ENCODE results near the gene ERF. TPM values are rescaled to one million over a fixed set of nuclear protein-coding genes. Genes with fewer than 3 reads are reported as not detected.
A peak's percentile ranks its signal among the peaks of the same experiment; 100 is the strongest.

ERF gene
- polyA plus RNA-seq, 6 donors from 2014 or later, result 0.68 to 8.2 (median 3.8) TPM

- peaks cover 33 to 54% (median 33%) of the 10 kb centered on the region in 3 donors for H3K4me1 Mint-ChIP-seq
- H3K36me3 Mint-ChIP-seq, result no peaks in the 10 kb centered on the region
- H3K9me3 Mint-ChIP-seq, result no peaks in the 10 kb centered on the region
- no peak for ATAC-seq (ENCODE audit: low read depth in 2 of 2)
- no peaks in the 10 kb centered on the region for H3K27me3 Mint-ChIP-seq
- no peak for DNase-seq
- peak overlapping the region in 3 of 8 donors; percentile 32 to 69 (median 67) for H3K4me3 Mint-ChIP-seq
- H3K27ac Mint-ChIP-seq, result peak overlapping the region in 2 of 6 donors; percentile 61 to 78
Observed at GRCh38 chr19:42276284-42276683, 21.4 kb upstream of the ERF start.

DNA sequence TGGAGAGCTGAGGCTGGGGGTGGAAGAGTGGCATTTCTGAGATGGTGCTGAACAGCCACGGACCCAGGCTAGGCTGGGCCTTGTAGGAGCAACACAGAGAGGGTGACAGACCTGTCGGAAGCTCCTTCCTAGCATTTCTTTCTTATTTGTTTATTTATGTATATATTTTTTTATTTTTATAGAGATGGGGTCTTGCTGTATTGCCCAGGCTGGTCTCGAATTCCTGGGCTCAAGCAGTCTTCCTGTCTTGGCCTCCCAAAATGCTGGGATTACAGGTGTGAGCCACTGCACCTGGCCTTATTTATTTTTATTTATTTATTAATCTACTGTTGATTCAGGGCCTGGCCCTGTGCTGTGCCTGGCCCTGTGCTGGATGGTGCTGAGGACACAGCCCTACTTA lies 20.6 kb upstream of the ERF start:
- no peak for DNase-seq
- Mint-ChIP-seq H3K36me3 (no peaks in the 10 kb centered on the region), H3K4me3 (peak overlapping the region in 1 of 8 donors; percentile 69), H3K27ac (no peak overlapping the region), H3K27me3 (no peaks in the 10 kb centered on the region), H3K9me3 (no peaks in the 10 kb centered on the region), H3K4me1 (peaks cover 38 to 53% (median 39%) of the 10 kb centered on the region in 3 donors)
- no peak for ATAC-seq (ENCODE audit: low read depth in 2 of 2)

DNA sequence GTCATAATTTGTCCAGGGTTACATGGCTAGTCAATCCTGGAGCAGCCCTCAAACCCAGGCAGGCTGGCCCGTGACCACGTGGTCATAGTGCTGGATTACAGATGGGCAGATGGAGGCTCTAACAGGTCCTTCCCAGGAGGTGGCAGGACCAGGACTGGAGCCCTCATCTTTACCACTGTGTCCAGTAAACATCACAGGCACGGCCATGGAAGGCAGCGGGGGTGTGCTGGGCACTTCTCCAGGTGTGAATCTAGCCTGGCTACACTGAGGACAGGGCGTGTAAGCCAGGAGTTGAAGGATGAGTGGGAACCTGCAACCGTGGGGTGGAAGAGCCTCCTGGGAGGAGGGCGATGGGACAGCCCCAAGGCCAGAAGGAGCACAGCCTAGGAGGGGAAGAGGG lies 20.2 kb upstream of the ERF start:
- DNase-seq (no peak), ATAC-seq (ENCODE audit: low read depth in 2 of 2) (no peak)
- no peaks in the 10 kb centered on the region for H3K36me3 Mint-ChIP-seq
- H3K27ac Mint-ChIP-seq, result peak overlapping the region in 1 of 6 donors; percentile 3
- peaks cover 42 to 53% (median 43%) of the 10 kb centered on the region in 3 donors for H3K4me1 Mint-ChIP-seq
- no peaks in the 10 kb centered on the region for H3K9me3 Mint-ChIP-seq
- H3K4me3 Mint-ChIP-seq, result peak overlapping the region in 4 of 8 donors; percentile 19 to 71 (median 44)
- H3K27me3 Mint-ChIP-seq, result no peaks in the 10 kb centered on the region

GRCh38 chr19:42274065-42274682 lies 19.2 kb upstream of the ERF start:
- H3K4me1 Mint-ChIP-seq, result peaks cover 37 to 46% (median 44%) of the 10 kb centered on the region in 3 donors
- no peaks in the 10 kb centered on the region for H3K36me3 Mint-ChIP-seq
- ATAC-seq (ENCODE audit: low read depth in 2 of 2) (no peak), DNase-seq (no peak)
- no peak overlapping the region for H3K27ac Mint-ChIP-seq
- H3K27me3 Mint-ChIP-seq, result no peaks in the 10 kb centered on the region
- no peak overlapping the region for H3K4me3 Mint-ChIP-seq
- H3K9me3 Mint-ChIP-seq, result no peaks in the 10 kb centered on the region

GRCh38 chr19:42273407-42274064 lies 18.6 kb upstream of the ERF start:
- peak overlapping the region in 2 of 6 donors; percentile 51 to 64 for H3K27ac Mint-ChIP-seq
- no peak overlapping the region for H3K4me3 Mint-ChIP-seq
- peaks cover 30 to 40% (median 37%) of the 10 kb centered on the region in 3 donors for H3K4me1 Mint-ChIP-seq
- no peak for DNase-seq
- no peak for ATAC-seq (ENCODE audit: low read depth in 2 of 2)
- no peaks in the 10 kb centered on the region for H3K27me3 Mint-ChIP-seq
- H3K9me3 Mint-ChIP-seq, result no peaks in the 10 kb centered on the region
- H3K36me3 Mint-ChIP-seq, result no peaks in the 10 kb centered on the region

DNA sequence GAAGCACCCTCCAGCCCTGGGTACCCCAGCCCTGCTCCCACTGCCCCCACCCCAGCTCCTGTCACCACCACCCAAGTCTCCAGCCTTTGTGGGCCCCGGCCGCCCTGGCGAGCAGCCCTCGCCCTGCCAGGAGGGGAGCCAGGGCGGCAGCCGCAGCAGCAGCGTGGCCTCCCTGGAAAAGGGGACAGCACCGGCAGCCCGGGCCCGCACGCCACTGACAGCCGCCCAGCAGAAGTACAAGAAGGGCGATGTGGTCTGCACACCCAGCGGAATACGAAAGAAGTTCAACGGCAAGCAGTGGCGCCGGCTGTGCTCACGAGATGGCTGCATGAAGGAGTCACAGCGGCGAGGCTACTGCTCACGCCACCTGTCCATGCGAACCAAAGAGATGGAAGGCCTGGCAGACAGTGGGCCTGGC lies 18.1 kb upstream of the ERF start:
- no peak for DNase-seq
- no peaks in the 10 kb centered on the region for H3K36me3 Mint-ChIP-seq

DNA sequence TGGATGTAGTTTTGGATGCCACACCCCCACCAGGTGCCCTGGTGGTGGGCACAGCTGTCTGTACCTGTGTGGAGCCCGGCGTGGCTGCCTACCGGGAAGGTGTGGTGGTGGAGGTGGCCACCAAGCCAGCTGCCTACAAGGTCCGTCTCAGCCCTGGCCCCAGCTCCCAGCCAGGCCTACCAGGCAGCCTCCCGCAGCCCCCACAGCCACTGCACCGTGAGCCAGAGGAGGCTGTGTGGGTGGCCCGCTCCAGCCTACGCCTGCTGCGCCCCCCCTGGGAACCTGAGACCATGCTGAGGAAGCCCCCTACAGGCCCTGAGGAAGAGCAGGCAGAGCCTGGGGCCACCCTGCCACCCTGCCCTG lies 17.6 kb upstream of the ERF start:
- no peaks in the 10 kb centered on the region for H3K9me3 Mint-ChIP-seq
- ATAC-seq (ENCODE audit: low read depth in 2 of 2), result no peak
- H3K4me1 Mint-ChIP-seq, result peaks cover 25 to 32% (median 30%) of the 10 kb centered on the region in 3 donors
- H3K36me3 Mint-ChIP-seq, result no peaks in the 10 kb centered on the region
- H3K27me3 Mint-ChIP-seq, result no peaks in the 10 kb centered on the region
- peak overlapping the region in 1 of 6 donors; percentile 47 for H3K27ac Mint-ChIP-seq
- DNase-seq, result no peak
- H3K4me3 Mint-ChIP-seq, result no peak overlapping the region

More for the DNA sequence above, 18.1 kb upstream of the ERF start:
- H3K27me3 Mint-ChIP-seq, result no peaks in the 10 kb centered on the region
- no peak overlapping the region for H3K27ac Mint-ChIP-seq
- H3K9me3 Mint-ChIP-seq, result no peaks in the 10 kb centered on the region
- peaks cover 25 to 34% (median 32%) of the 10 kb centered on the region in 3 donors for H3K4me1 Mint-ChIP-seq
- no peak for ATAC-seq (ENCODE audit: low read depth in 2 of 2)
- H3K4me3 Mint-ChIP-seq, result no peak overlapping the region

- Mint-ChIP-seq H3K27ac (peak overlapping the region in 1 of 6 donors; percentile 32), H3K27me3 (no peaks in the 10 kb centered on the region), H3K4me3 (peak overlapping the region in 1 of 8 donors; percentile 82), H3K9me3 (no peaks in the 10 kb centered on the region), H3K4me1 (peaks cover 25 to 32% (median 27%) of the 10 kb centered on the region in 3 donors), H3K36me3 (no peaks in the 10 kb centered on the region)
- ATAC-seq (ENCODE audit: low read depth in 2 of 2) (no peak), DNase-seq (no peak)
Observed at GRCh38 chr19:42271861-42272534, 17.1 kb upstream of the ERF start.

- H3K4me1 Mint-ChIP-seq, result peaks cover 22 to 28% (median 23%) of the 10 kb centered on the region in 3 donors
- H3K27ac Mint-ChIP-seq, result peak overlapping the region in 4 of 6 donors; percentile 36 to 97 (median 82)
- no peaks in the 10 kb centered on the region for H3K27me3 Mint-ChIP-seq
- H3K9me3 Mint-ChIP-seq, result no peaks in the 10 kb centered on the region
- H3K4me3 Mint-ChIP-seq, result peak overlapping the region in 5 of 8 donors; percentile 49 to 95 (median 66)
- DNase-seq (no peak), ATAC-seq (ENCODE audit: low read depth in 2 of 2) (no peak)
- no peaks in the 10 kb centered on the region for H3K36me3 Mint-ChIP-seq
Observed at GRCh38 chr19:42271045-42271419, 16.1 kb upstream of the ERF start.

DNA sequence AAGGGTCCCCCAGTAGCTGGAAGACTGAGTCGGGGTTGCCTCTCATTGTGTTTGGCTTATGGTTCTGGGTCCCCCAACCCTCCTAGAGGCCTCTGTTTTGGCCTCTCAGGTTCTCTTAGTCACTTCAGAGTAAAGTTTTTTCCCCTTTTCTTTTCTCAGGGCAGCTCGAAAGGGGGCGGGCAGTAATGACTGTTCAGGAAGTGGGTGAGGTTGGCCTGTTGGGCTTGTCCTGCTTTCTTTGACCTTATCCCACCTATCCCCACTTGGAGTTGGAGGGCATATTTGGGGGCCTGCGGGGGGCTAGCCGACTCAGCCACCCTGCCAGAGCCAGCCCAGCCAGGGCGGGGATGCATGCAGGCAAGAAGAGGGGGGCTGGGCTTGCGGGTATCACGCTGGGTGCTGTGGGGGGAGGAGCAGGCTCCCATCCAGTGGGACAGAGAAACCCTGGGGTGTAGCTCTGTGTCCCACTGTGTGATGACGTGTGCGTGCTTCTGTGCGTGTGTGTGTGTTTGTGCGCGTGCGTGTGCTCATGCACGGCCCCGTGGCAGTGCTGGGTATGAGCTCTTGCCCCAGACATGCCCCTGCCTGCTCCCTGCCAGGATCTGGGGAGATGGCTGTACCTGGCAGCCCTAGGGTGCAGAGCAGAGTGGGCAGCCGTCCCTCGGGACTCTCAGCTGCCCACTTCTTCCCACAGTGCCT lies 15.6 kb upstream of the ERF start:
- peak; percentile 1 to 2 for ATAC-seq (ENCODE audit: low read depth in 2 of 2)
- Mint-ChIP-seq H3K27ac (peak overlapping the region in 5 of 6 donors; percentile 88 to 98 (median 97)), H3K4me1 (peaks cover 18 to 24% (median 20%) of the 10 kb centered on the region in 3 donors), H3K27me3 (no peaks in the 10 kb centered on the region), H3K9me3 (no peaks in the 10 kb centered on the region), H3K36me3 (no peaks in the 10 kb centered on the region), H3K4me3 (peak overlapping the region in 4 of 8 donors; percentile 90 to 95 (median 92))
- DNase-seq, result peak; percentile 51

DNA sequence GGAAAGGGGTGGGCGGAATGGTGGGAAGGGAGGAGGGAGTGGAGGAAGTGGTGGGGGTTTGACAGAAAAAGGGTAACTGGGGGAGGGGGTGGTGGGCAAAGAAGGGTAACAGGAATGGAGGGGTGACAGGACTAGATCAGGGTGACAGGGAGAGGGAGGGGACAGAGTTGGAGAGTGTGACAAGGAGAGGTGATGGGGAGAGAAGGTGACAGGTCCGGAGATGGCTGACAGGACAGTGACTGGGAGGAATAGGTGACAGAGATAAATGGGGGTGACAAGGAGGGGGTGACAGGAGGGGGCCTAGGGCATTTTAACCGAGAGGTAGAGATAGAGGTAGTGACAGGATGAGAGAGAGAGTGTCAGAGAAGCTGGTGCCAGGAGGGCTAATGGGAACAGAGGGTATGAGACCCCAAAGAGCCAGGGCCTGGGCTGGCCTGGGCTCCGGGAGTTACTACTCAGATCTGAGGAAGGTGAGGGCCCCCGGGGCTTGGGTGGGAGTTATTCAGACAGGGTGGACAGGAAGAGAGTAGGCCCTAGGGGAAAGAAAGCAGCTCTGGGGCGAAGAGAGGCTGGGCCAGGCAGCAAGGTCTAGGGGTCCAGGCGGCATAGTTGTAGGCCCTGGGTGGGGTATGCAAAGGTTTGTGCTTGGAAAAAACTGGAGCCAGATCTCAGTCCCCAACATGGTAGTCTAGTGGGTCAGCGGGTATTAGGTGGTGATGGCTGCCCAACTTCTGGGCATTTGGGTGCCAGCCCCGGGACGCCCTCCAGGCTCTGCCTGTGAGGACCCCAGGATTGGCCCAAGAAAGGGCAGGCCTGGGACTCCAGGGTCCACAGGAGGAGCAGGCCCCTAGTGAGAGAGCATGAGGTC lies 14.8 kb upstream of the ERF start:
- Mint-ChIP-seq H3K4me3 (peak overlapping the region in 4 of 8 donors; percentile 90 to 95 (median 92)), H3K4me1 (peaks cover 14 to 21% (median 15%) of the 10 kb centered on the region in 3 donors), H3K27me3 (no peaks in the 10 kb centered on the region), H3K9me3 (no peaks in the 10 kb centered on the region), H3K36me3 (no peaks in the 10 kb centered on the region), H3K27ac (peak overlapping the region in 5 of 6 donors; percentile 96 to 98 (median 97))
- ATAC-seq (ENCODE audit: low read depth in 2 of 2), result no peak
- DNase-seq, result no peak

DNA sequence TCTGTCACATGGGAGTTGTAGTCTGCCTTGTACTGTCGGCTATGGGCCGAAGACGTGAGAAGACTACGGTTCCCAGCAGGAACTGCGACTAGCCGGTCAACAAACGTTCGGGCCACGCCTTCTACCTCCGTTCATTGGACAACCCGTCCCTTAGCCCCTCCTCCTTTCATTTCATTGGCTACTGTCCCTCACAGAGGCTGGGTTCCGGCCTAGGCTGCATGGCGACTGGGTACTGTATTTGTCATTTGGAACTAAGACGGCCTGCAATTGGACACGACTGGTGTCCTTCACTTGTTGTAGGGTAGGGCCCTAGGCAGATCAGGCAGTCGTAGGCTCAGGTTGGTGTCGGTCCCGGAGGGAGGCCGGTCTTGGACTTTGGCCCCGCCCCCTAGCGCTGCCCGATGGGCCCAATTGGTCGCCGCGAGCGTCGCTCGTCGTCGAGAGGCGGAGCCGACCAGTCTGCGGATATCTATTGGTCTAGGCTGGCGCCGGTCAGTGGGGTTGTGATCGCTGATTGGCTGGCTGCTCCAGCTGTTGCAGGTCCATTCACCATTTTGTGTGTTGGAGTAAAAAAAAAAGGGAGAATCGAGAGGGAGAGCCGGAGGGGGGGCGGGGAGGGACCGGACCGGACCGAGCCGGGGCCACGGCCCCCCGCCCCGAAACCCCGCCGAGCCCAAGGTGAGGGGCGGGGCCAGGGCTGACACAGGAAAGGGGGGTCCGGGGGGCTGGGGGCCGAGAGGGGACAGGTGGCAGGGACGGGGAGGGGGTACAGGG lies 14.0 kb upstream of the ERF start, which contains the start of gene CIC:
CIC (plus strand) TSS at position 549 of the 774 bp plus-strand sequence. CDS start 2,532 bp downstream, outside the sequence.
- Mint-ChIP-seq H3K4me3 (peak within 1 kb of the TSS in 4 of 8 donors; percentile 90 to 95 (median 92)), H3K27me3 (no peaks in the 10 kb centered on the region)

More for the DNA sequence above, 14.0 kb upstream of the ERF start, which contains the start of gene CIC:
- ATAC-seq (ENCODE audit: low read depth in 2 of 2), result peak; percentile 72 to 79
- peak; percentile 99 for DNase-seq
- Mint-ChIP-seq H3K9me3 (no peaks in the 10 kb centered on the region), H3K36me3 (no peaks in the 10 kb centered on the region), H3K4me1 (peaks cover 8 to 21% (median 14%) of the 10 kb centered on the region in 3 donors), H3K27ac (peak within 1 kb of the TSS in 5 of 6 donors; percentile 96 to 98 (median 97))

All from naive B cell (primary cell).